ENCODE results near the gene IRAK2. TPM values are rescaled to one million over a fixed set of nuclear protein-coding genes. Genes with fewer than 3 reads are reported as not detected.

Gene IRAK2
- total RNA-seq, 2 donors from 2014 or later = 2.3 to 4.2 TPM

DNA sequence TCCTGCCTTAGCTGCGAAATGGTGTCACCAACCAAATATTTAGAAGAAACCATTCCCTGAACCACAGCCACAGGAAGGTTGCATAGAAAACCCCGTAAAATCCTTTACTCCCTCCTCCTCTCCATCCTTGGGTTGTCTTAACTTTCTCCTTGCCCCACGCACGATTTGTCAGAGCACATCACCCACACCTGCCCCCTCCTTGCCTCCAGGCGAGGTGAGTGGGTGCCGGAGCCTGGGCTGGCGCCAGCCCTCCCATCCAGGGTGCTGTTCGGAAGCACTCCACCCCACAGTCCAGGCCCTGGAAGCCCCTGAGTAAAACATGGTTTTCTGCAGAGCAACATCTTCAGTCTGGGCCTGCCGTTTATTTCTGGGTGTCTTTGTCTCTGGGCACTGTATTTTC lies 124.4 kb downstream of the IRAK2 start:
- intact Hi-C loops (cut with DNase I) = no loop called here
- DNase-seq (ENCODE audit: low spot score) = no peak

DNA sequence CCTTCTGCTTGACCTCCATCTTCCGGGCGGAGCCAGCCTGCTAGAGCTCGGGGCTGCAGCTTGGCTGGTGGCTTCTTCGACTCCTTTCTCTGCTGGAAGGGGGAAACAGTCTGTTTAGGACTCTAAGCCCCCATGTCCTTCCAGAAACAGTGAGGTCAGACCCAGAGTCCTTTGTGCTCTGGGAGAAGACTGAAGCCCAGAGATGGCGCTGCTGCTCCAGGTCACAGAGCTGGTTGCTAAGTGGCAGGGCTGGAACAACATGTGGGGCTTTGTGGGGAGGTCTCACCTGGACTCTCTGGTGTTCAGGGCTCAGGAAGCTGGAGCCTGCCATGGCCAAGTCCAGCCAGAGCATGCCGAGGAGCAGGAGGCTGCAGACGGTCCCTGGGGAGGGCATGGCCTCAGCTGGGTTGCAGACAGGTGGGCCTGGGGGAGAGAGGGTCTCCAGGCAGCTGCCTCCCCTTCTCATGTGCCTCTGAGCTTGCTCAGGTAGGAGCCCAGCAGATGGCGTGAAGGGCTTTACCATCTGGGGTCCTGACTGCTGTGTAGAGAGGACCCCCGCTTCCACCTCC lies 125.2 kb downstream of the IRAK2 start:
- DNase-seq (ENCODE audit: low spot score) = no peak
- intact Hi-C loops (cut with DNase I) = no loop called here

DNA sequence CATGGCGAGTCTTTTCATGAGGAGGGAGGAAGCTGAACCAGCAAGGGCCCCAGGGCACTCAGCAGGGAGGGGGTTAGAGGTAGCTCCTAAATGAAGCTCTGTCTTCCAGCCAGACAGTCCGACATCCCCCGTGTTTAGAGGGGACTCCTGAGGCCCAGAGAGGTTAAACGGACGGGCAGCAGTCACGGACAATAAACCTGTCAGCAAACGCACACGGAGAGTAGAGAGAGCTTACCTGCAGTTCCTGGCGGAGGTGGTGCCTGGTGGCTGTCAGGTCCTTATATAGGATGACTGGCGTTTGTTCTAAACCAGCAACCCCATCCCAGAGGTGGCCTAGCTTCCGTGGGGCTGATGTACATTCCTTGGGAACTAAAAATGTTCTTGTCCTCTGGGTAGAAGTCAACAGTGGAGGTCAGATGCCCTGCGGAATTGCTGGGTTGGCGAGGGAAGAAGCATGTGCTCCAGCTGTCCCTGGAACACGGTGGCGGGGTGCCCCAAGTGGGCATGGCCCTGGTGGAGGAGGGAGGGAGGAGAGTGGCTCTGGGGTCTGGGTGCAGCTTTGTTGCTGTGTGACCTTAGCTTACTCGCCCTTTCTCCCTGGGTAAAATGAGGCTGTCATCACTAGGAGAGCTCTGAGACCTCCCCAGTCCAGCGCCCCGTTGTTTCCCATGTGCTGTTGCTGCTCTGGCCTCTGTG lies 125.9 kb downstream of the IRAK2 start:
- DNase-seq (ENCODE audit: low spot score) = no peak
- intact Hi-C loops (cut with DNase I) = no loop called here

DNA sequence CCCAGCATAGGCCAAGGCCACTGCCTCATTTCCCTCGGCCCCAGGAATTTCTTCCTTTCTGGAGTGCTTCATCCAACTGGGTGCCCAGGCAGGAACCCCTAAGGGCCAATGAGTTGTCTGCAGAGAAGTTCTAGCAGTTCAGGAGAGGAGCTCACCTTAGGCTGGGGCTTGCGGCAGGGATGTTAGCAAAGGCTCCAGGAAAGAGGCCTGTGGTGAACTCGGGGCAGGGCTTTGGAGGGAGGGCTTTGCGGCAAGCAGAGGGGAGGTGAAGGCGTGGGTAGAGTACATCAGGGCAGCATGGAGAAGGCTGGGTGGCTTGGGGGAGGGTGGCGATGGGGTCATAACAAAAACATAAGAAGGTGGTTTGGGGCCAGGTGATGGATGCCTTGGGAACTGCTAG lies 126.9 kb downstream of the IRAK2 start:
- no peak for DNase-seq (ENCODE audit: low spot score)
- intact Hi-C loops (cut with DNase I) = no loop called here

DNA sequence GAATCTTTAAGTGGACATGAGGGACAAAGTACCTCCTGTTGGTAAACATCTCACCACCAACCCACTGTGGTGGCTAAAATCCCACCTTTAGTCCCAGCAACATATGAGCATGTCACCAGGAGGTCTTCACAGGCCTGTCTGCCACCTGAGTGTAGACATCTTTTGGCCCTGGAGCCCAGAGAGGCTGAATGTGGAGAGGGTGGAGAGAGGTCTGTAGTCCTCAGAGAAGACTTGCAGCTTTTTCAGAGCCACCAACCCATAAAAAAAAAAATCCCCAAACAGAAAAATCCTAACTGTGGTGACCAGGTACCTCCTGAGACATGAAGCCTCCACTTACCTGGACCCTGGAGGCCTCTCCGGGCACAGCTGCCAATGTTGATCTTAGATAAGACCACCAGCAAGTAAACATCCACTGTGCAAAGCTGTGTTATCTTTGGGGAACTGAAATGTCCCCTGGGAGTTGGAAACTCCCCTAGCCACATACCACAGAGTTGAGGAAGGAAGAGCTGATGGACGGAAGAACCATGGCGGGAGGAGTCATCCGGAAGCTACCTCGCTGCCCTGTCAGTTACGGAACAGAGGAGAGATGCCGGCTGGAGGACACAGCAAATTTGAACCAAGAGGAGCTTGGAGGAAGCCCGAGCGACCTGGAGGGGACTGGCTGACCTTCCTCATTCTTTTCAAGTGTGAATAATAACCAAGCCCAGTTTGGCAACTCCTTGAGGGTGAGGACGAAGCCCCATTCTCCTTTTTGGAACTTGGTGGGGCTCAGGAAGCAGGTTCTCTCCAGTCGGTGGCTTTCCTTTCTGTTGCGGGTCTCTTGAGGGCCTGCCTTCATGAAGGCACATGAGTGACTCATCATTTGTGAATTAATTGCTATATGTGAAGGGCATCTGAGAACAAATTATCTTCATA lies 128.0 kb downstream of the IRAK2 start, which contains the start of gene GHRL:
Gene GHRL, minus strand, starts transcription at position 443 of the 915 bp plus-strand sequence. CDS start 2,767 bp downstream, outside the sequence.
- intact Hi-C loops (cut with DNase I) = no loop called here
- DNase-seq (ENCODE audit: low spot score) = no peak

Other genes starting within 250 kb of the IRAK2 start
- gene IL17RC, start 247.8 kb upstream of the IRAK2 start, total RNA-seq = 10 to 100 TPM; 31.9 to 41.1 TPM
- gene CRELD1, start 231.1 kb upstream of the IRAK2 start, total RNA-seq = 10 to 100 TPM; 22.3 to 29.5 TPM
- gene PRRT3, start 212.5 kb upstream of the IRAK2 start, total RNA-seq = 1 to 10 TPM; 1.5 to 2.7 TPM
- gene EMC3, start 178.1 kb upstream of the IRAK2 start, total RNA-seq = 10 to 100 TPM; 50.4 to 52.8 TPM
- 1 to 10 TPM; 3.3 to 3.4 TPM for gene FANCD2, start 138.5 kb upstream of the IRAK2 start, total RNA-seq
- gene FANCD2OS, start 56.7 kb upstream of the IRAK2 start, total RNA-seq = not detected
- 100 to 1,000 TPM in 1 of 2 donors, 10 to 100 TPM in 1; 98.9 to 125 TPM for gene BRK1, start 49.2 kb upstream of the IRAK2 start, total RNA-seq
- 10 to 100 TPM; 21.7 to 24.7 TPM for gene VHL, start 23.1 kb upstream of the IRAK2 start, total RNA-seq
- gene TATDN2, start 83.5 kb downstream of the IRAK2 start, total RNA-seq = 10 to 100 TPM; 22.2 to 25.3 TPM
- gene GHRL, start 128.0 kb downstream of the IRAK2 start, total RNA-seq = 1 to 10 TPM; 1.0 to 1.2 TPM
- gene SEC13, start 156.2 kb downstream of the IRAK2 start, total RNA-seq = 10 to 100 TPM; 85.9 to 86.3 TPM

Measured in posterior vena cava (tissue), 2 donors.